GM10248 (cell line): ENCODE data around the gene EFCAB13.

Experiments used
- CTCF ChIA-PET: fragments of 300-600 bp; sonication (Branson Sonifier 250); formaldehyde crosslinking; extraction: SDS; loops from one replicate; lab custom pipeline; 2021; ENCODE audit warnings: antibody characterized with exemption; lab: Yijun Ruan, JAX
- POLR2A ChIA-PET: fragments of 350-650 bp; sonication (Branson Sonifier 250); formaldehyde crosslinking; extraction: SDS; loops from one replicate; lab custom pipeline; 2020; ENCODE audit warnings: antibody characterized with exemption; lab: Yijun Ruan, JAX
- DNase-seq: peaks from one replicate; pipeline ENCODE4 v3.0.0; 2012; ENCODE audit errors: extremely low spot score
- TF ChIP-seq, protein P1 (sequence below): IDR thresholded peaks from 2 replicates; pipeline ENCODE4 v1.5.1; 2012; ENCODE audit warnings: mild to moderate bottlenecking, low read depth; ENCODE audit errors: extremely low read depth, missing control alignments, control extremely low read depth

The EFCAB13 gene

DNA sequence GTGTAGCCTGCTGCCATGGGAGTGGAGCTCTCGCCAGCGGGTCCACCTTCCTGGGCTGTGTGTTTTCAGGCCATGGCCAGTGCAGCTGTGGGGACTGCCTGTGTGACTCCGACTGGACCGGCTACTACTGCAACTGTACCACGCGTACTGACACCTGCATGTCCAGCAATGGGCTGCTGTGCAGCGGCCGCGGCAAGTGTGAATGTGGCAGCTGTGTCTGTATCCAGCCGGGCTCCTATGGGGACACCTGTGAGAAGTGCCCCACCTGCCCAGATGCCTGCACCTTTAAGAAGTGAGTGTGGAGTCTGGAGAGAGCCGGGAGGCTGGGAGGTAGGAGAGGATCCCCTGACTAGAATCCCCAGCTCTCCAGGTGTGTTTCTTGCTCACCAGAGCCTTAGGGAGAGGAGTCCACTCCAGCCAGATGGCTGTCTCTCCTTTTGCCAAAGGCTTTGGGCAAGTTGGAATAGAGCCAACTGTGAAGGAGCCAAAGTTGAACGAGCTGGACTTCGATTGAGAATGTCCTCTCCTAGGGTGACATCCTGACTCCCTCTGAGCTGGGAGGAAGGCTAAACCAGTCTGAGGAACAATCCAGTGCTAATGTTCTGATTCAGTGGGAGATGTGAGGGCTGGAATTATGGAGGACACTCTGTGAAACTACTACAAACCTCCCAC lies 24.4 kb upstream of the EFCAB13 start:
- CTCF ChIA-PET, result interaction anchor here (1.5 to 3.5 kb wide), 3 partner anchors 8 to 13 kb away, joined by 3 to 24 read pairs (median 5); no protein-coding TSS in a partner anchor

DNA sequence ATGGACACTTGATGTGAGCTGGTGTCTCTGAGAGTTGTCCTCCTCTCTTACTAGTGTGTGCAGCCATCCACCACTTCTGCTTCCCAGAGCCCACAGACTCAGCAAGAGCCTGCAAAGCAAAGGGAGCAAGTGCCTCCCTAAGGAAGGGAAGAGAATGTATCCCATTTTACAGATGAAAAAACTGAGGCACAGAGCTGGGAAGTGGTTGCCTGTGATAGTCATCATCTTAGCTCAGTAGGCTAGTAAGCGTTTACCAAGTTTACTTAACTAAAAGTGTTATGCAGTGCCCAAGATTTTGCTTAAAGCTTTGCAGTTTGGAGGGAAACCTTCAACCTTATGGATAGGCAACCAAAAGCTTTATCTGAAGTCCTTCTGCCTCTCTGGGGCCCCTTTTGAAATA lies 23.0 kb upstream of the EFCAB13 start:
- POLR2A ChIA-PET, result interaction anchor here (0.6 kb wide), 1 partner anchor 451 kb away, joined by 5 read pairs; no protein-coding TSS in a partner anchor
- CTCF ChIA-PET, result interaction anchor here (0.9 to 3.5 kb wide), 8 partner anchors 9 to 26 kb away, joined by 3 to 24 read pairs (median 6); no protein-coding TSS in a partner anchor

More for the DNA sequence above, 24.4 kb upstream of the EFCAB13 start:
- TF ChIP-seq, protein P1, sequence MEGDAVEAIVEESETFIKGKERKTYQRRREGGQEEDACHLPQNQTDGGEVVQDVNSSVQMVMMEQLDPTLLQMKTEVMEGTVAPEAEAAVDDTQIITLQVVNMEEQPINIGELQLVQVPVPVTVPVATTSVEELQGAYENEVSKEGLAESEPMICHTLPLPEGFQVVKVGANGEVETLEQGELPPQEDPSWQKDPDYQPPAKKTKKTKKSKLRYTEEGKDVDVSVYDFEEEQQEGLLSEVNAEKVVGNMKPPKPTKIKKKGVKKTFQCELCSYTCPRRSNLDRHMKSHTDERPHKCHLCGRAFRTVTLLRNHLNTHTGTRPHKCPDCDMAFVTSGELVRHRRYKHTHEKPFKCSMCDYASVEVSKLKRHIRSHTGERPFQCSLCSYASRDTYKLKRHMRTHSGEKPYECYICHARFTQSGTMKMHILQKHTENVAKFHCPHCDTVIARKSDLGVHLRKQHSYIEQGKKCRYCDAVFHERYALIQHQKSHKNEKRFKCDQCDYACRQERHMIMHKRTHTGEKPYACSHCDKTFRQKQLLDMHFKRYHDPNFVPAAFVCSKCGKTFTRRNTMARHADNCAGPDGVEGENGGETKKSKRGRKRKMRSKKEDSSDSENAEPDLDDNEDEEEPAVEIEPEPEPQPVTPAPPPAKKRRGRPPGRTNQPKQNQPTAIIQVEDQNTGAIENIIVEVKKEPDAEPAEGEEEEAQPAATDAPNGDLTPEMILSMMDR, result no peak
- no peak for DNase-seq
- POLR2A ChIA-PET, result no interaction called here

DNA sequence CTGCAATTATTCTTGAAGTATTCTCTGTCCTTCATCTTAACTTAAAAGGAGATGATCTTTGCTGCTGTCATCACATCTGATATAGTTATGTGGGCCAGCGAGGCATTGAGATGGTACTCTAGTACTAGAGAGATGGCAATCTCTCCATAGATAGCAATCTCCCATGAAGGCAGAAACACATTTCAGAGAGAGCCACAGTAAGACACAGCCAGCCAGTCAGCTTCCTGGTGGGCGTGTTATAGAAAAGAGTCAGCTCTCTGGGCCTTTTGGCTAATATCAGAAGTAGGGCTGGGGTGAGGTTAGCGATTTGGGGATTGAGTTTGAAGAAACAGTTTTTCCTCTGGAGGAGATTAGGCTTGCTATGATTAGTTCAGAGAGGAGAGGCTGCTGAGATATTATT lies 22.6 kb upstream of the EFCAB13 start:
- TF ChIP-seq, protein P1, result no peak
- ChIA-PET CTCF (interaction anchor here (0.9 to 3.5 kb wide), 8 partner anchors 10 to 26 kb away, joined by 3 to 24 read pairs (median 6); no protein-coding TSS in a partner anchor), POLR2A (no interaction called here)
- DNase-seq, result no peak

More for the DNA sequence above, 23.0 kb upstream of the EFCAB13 start:
- DNase-seq, result no peak
- TF ChIP-seq, protein P1, result no peak

DNA sequence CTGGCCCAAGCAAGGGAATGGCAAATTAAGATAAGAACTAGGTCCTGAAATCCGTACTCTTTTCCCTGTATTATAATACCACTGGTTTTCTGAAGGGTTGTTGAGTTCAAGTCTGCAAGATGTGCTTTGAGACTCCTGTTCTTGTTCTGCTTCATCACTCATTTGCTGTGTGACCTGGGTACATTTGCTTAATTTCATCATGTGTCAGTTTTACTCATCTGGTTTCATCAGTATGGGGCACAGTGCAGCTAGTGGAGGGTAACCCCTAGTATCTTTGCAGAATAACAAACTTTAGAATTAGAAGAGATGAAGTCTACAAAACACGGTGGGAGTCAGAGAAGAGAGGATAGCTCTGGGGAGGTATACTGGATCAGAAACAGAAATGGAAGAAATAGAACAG lies 21.9 kb upstream of the EFCAB13 start:
- TF ChIP-seq, protein P1, result no peak
- DNase-seq, result no peak
- ChIA-PET POLR2A (no interaction called here), CTCF (interaction anchor here (1.0 to 3.5 kb wide), 6 partner anchors 9 to 27 kb away, joined by 3 to 24 read pairs (median 10); no protein-coding TSS in a partner anchor)

DNA sequence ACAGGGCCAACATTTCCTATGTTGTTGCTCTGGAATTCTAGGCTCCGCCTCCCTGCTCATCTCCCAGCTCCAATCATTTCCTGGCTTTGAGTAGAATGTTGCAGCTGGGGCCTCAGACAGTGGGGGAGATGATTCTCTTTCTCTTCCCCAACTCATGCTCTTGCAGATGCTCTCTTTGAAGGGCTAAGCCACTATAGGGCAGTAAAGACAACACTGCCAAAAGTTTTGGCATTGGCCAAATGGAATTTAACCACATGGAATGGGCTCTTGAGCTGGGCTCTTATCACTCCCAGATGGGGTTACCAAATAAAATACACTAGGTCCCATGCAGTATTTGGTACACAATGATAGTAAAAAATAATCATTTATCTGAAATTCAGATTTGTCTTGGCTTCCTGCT lies 19.6 kb upstream of the EFCAB13 start:
- no peak for DNase-seq
- TF ChIP-seq, protein P1, result no peak
- CTCF ChIA-PET, result no interaction called here
- POLR2A ChIA-PET, result no interaction called here

DNA sequence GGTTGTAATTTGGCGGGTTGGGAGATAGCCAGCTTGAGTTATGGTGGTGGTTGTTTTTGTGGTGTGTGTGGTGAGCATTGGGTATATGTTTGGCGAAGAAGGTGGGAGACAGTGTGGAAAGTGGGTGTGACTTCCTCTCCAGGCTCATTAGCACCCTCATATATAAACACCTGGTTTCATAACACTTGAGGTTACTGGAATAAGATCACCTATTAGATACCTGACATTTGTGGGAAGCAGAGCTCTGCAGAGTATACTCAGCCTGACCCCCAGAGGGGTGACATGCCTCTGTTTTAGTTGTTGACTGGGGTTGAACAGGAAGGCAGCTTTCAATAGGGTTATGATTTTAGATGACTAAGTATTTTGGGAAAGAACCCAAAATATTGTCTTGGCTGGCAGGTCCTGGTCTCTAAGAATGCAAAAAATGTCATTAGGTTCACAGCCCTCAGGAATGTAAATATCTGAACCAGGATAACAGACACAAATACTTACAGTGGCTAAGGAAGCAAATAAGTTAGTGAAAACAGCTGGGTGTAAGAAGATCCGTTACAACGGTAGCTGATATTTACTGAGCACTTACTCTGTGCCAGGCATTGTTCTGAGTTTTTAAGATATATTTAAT lies 18.3 kb upstream of the EFCAB13 start:
- DNase-seq, result no peak
- TF ChIP-seq, protein P1, result no peak
- POLR2A ChIA-PET, result no interaction called here
- CTCF ChIA-PET, result interaction anchor here (1.0 to 1.9 kb wide), 4 partner anchors 9 to 18 kb away, joined by 3 to 10 read pairs (median 5); no protein-coding TSS in a partner anchor
